Measurements from ENCODE around the gene FADS2. TPM values are rescaled to one million over a fixed set of nuclear protein-coding genes. Genes with fewer than 3 reads are reported as not detected.

FADS2 gene
- total RNA-seq, 2 experiments from 2014 or later = 0.95 to 2.8 TPM

DNA sequence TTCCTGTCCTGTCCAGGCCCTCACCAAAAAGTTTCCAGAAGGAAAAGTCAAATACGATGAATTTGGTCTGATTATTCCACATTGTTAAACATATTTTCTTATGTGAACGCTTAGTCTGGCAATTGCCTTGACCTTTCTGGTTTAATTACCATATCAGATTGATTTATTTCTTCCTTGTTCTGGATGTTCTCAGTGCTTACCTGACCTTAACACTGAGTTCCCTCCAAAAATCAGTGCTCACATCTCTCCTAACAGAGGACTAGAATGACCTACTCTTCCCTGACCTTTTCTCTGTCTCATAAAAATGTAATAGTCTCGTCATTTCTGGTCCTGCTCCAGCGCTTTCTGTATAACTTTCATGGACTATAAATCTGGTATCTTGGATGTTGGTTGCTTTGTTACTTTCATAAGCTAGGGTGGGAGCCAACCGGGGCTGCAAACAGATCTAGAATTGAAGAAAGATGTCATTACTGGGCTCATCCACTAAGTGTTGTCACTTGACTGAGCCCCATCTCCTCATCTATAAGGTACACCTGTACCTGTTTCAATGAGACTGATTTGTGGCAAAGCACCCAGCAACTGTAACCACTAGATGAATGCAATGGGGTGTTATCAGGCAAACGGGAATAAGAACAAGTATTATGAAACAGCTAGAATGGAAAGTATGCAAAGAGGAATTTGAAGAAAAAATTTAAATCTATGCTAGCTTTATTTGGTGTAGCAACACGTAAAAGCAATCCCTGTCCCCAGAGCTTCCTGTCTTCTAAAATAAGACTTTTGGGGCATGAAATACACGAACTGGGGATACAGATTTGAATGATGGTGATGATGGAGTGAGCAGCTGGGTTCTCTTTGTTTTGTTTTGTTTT, 2.4 kb downstream of the FADS2 start:
- intact Hi-C loops (cut with micrococcal nuclease; ENCODE audit: unreplicated experiment) = no loop called here
- Histone ChIP-seq H3K9me3 (ENCODE audit: low read length) (no peaks in the 10 kb centered on the region), H3K27ac (ENCODE audit: low read depth, low read length, poor library complexity, severe bottlenecking) (no peak overlapping the region), H3K4me3 (ENCODE audit: low read depth, low read length, poor library complexity, severe bottlenecking) (no peak overlapping the region), H3K4me2 (ENCODE audit: low read length) (no peak overlapping the region; the same call in 1 of the 2 replicates), H3K4me1 (ENCODE audit: insufficient read depth, low read length, poor library complexity, severe bottlenecking) (peaks cover 25% of the 10 kb centered on the region), H3K36me3 (ENCODE audit: insufficient read depth, low read length) (no peaks in the 10 kb centered on the region), H3K79me2 (ENCODE audit: insufficient read depth, low read depth, low read length) (no peaks in the 10 kb centered on the region), H4K20me1 (ENCODE audit: insufficient read depth, low read length) (no peaks in the 10 kb centered on the region), H2AFZ (ENCODE audit: low read length) (no peak overlapping the region), H3K9me2 (ENCODE audit: insufficient read depth, low read length) (no peaks in the 10 kb centered on the region)
- no peak for TF ChIP-seq EZH2phosphoT487 (IDR thresholded peaks at IDR 0.05; ENCODE audit: borderline replicate concordance, low read depth, low read length)
- TF ChIP-seq, protein P1, sequence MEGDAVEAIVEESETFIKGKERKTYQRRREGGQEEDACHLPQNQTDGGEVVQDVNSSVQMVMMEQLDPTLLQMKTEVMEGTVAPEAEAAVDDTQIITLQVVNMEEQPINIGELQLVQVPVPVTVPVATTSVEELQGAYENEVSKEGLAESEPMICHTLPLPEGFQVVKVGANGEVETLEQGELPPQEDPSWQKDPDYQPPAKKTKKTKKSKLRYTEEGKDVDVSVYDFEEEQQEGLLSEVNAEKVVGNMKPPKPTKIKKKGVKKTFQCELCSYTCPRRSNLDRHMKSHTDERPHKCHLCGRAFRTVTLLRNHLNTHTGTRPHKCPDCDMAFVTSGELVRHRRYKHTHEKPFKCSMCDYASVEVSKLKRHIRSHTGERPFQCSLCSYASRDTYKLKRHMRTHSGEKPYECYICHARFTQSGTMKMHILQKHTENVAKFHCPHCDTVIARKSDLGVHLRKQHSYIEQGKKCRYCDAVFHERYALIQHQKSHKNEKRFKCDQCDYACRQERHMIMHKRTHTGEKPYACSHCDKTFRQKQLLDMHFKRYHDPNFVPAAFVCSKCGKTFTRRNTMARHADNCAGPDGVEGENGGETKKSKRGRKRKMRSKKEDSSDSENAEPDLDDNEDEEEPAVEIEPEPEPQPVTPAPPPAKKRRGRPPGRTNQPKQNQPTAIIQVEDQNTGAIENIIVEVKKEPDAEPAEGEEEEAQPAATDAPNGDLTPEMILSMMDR (conservative IDR thresholded peaks at IDR 0.05; ENCODE audit: low read length) = no peak
- no peak for DNase-seq (ENCODE audit: low spot score)
- ChIA-PET CTCF (ENCODE audit: unreplicated experiment) (no interaction called here), POLR2A (interaction anchor here (0.6 to 0.8 kb wide), 2 partner anchors 8 to 23 kb away, joined by 3 read pairs; no protein-coding TSS in a partner anchor)
- BruUV-seq (replicated peaks) = no TSS peak

- CTCF ChIA-PET (ENCODE audit: unreplicated experiment) = no interaction called here
- peaks cover 31% of the 10 kb centered on the region for H3K4me1 ChIP-seq (ENCODE audit: insufficient read depth, low read length, poor library complexity, severe bottlenecking)
- H3K4me2 ChIP-seq (ENCODE audit: low read length) = no peak overlapping the region; the same call in 1 of the 2 replicates
- H2AFZ ChIP-seq (ENCODE audit: low read length) = no peak overlapping the region
- intact Hi-C loops (cut with micrococcal nuclease; ENCODE audit: unreplicated experiment) = no loop called here
- no peaks in the 10 kb centered on the region for H3K9me3 ChIP-seq (ENCODE audit: low read length)
- H3K9me2 ChIP-seq (ENCODE audit: insufficient read depth, low read length) = no peaks in the 10 kb centered on the region
- H3K4me3 ChIP-seq (ENCODE audit: low read depth, low read length, poor library complexity, severe bottlenecking) = no peak overlapping the region
- DNase-seq (ENCODE audit: low spot score) = no peak
- POLR2A ChIA-PET = no interaction called here
- no peaks in the 10 kb centered on the region for H4K20me1 ChIP-seq (ENCODE audit: insufficient read depth, low read length)
- H3K36me3 ChIP-seq (ENCODE audit: insufficient read depth, low read length) = no peaks in the 10 kb centered on the region
- H3K79me2 ChIP-seq (ENCODE audit: insufficient read depth, low read depth, low read length) = no peaks in the 10 kb centered on the region
- BruUV-seq (replicated peaks) = no TSS peak
- no peak for TF ChIP-seq EZH2phosphoT487 (IDR thresholded peaks at IDR 0.05; ENCODE audit: borderline replicate concordance, low read depth, low read length)
- TF ChIP-seq, protein P1 (conservative IDR thresholded peaks at IDR 0.05; ENCODE audit: low read length) = no peak
- H3K27ac ChIP-seq (ENCODE audit: low read depth, low read length, poor library complexity, severe bottlenecking) = no peak overlapping the region
Observed at GRCh38 chr11:61832207-61832606, 4.1 kb downstream of the FADS2 start.

GRCh38 chr11:61832754-61833153, 4.7 kb downstream of the FADS2 start:
- Histone ChIP-seq H3K9me2 (ENCODE audit: insufficient read depth, low read length) (no peaks in the 10 kb centered on the region), H3K36me3 (ENCODE audit: insufficient read depth, low read length) (no peaks in the 10 kb centered on the region), H2AFZ (ENCODE audit: low read length) (no peak overlapping the region), H3K79me2 (ENCODE audit: insufficient read depth, low read depth, low read length) (no peaks in the 10 kb centered on the region), H3K9me3 (ENCODE audit: low read length) (no peaks in the 10 kb centered on the region), H3K4me1 (ENCODE audit: insufficient read depth, low read length, poor library complexity, severe bottlenecking) (peaks cover 31% of the 10 kb centered on the region), H4K20me1 (ENCODE audit: insufficient read depth, low read length) (no peaks in the 10 kb centered on the region), H3K4me3 (ENCODE audit: low read depth, low read length, poor library complexity, severe bottlenecking) (no peak overlapping the region), H3K4me2 (ENCODE audit: low read length) (no peak overlapping the region), H3K27ac (ENCODE audit: low read depth, low read length, poor library complexity, severe bottlenecking) (no peak overlapping the region)
- BruUV-seq (replicated peaks) = no TSS peak
- intact Hi-C loops (cut with micrococcal nuclease; ENCODE audit: unreplicated experiment) = no loop called here
- ChIA-PET CTCF (ENCODE audit: unreplicated experiment) (no interaction called here), POLR2A (no interaction called here)
- no peak for DNase-seq (ENCODE audit: low spot score)
- TF ChIP-seq EZH2phosphoT487 (IDR thresholded peaks at IDR 0.05; ENCODE audit: borderline replicate concordance, low read depth, low read length) = no peak
- TF ChIP-seq, protein P1 (conservative IDR thresholded peaks at IDR 0.05; ENCODE audit: low read length) = no peak

All from OCI-LY7 (cell line).